Left ventricle myocardium inferior (tissue), 1 donor: ENCODE results near the gene TMEM19. TPM values are rescaled to one million over a fixed set of nuclear protein-coding genes. Genes with fewer than 3 reads are reported as not detected.
"Not testable (repeated sequence)": the region's sequence is repeated elsewhere in the genome, so short reads cannot be mapped to it uniquely, and the experiment has no call there.

ENCODE experiments used
- DNase-seq: peaks from one replicate; pipeline ENCODE4 v3.0.0-alpha.2; 2020
- H3K27ac ChIP-seq: fragments of 200-600 bp; replicated peaks from 2 replicates; pipeline ENCODE4 v1.8.0; 2021
- H3K27me3 ChIP-seq: fragments of 200-600 bp; 2 replicates; pipeline ENCODE4 v1.8.0; 2021; ENCODE audit warnings: low read depth
- H3K36me3 ChIP-seq: fragments of 200-600 bp; 2 replicates; pipeline ENCODE4 v1.8.0; 2021
- H3K4me1 ChIP-seq: fragments of 200-600 bp; 2 replicates; pipeline ENCODE4 v1.8.0; 2021
- H3K4me3 ChIP-seq: fragments of 200-600 bp; 2 replicates; pipeline ENCODE4 v1.8.0; 2021; ENCODE audit warnings: mild to moderate bottlenecking, moderate library complexity
- H3K9me3 ChIP-seq: fragments of 200-600 bp; replicated peaks from 2 replicates; pipeline ENCODE4 v1.8.0; 2021
- CTCF ChIP-seq: fragments of 200-600 bp; IDR thresholded peaks from 2 replicates; pipeline ENCODE4 v1.8.0; 2021; ENCODE audit warnings: antibody characterized with exemption, mild to moderate bottlenecking, borderline replicate concordance
- intact Hi-C: fragments of 100-400 bp; cut with micrococcal nuclease; formaldehyde crosslinking; loops from one replicate; pipeline ENCODE4 v1.11.0; 2022
- total RNA-seq: library from RNA; stranded (reverse); fragmentation: NEBNext Ultra II Directional; extraction: Animal tissue kit (Norgen Biotek cat#: 25700); gene quantifications from one replicate; pipeline ENCODE4 v1.2.1, GENCODE V29; 2021
- donor health status: DM: no; HTN: yes; CAD: no; lungs with severe emphysema.

Gene TMEM19
- total RNA-seq, 1 donor from 2014 or later = 25.1 TPM

- intact Hi-C loops = no loop called here
- H3K27ac ChIP-seq = no peak overlapping the region
These were observed 7.2 kb downstream of the TMEM19 start for GRCh38 chr12:71693126-71693525.

GRCh38 chr12:71693651-71694050 is 7.8 kb downstream of the TMEM19 start:
- H3K9me3 ChIP-seq, H3K27me3 ChIP-seq, H3K4me3 ChIP-seq, DNase-seq, intact Hi-C loops: not testable (repeated sequence)
- H3K27ac ChIP-seq = peak overlapping the region; percentile 72
- H3K36me3 ChIP-seq = peaks cover 25% of the 10 kb centered on the region
- H3K4me1 ChIP-seq = peaks cover 47% of the 10 kb centered on the region

More at GRCh38 chr12:71693126-71693525, 7.2 kb downstream of the TMEM19 start:
- no peak for TF ChIP-seq CTCF
- peaks cover 52% of the 10 kb centered on the region for H3K4me1 ChIP-seq
- H3K4me3 ChIP-seq = no peak overlapping the region
- DNase-seq = no peak
- no peaks in the 10 kb centered on the region for H3K9me3 ChIP-seq
- H3K27me3 ChIP-seq = no peaks in the 10 kb centered on the region
- peaks cover 20% of the 10 kb centered on the region for H3K36me3 ChIP-seq

GRCh38 chr12:71694099-71694820 is 8.4 kb downstream of the TMEM19 start:
- no peaks in the 10 kb centered on the region for H3K9me3 ChIP-seq
- H3K27ac ChIP-seq = peak overlapping the region; percentile 72
- no peak for DNase-seq
- intact Hi-C loops = no loop called here
- H3K27me3 ChIP-seq = no peaks in the 10 kb centered on the region
- peaks cover 41% of the 10 kb centered on the region for H3K4me1 ChIP-seq
- no peak overlapping the region for H3K4me3 ChIP-seq
- no peak for TF ChIP-seq CTCF
- H3K36me3 ChIP-seq = peaks cover 32% of the 10 kb centered on the region

GRCh38 chr12:71695782-71696181 is 9.9 kb downstream of the TMEM19 start:
- peaks cover 47% of the 10 kb centered on the region for H3K36me3 ChIP-seq
- intact Hi-C loops = no loop called here

GRCh38 chr12:71702181-71702580 is 16.3 kb downstream of the TMEM19 start:
- H3K36me3 ChIP-seq = peaks cover 70% of the 10 kb centered on the region

More at GRCh38 chr12:71695782-71696181, 9.9 kb downstream of the TMEM19 start:
- no peak for TF ChIP-seq CTCF
- Histone ChIP-seq H3K27ac (no peak overlapping the region), H3K4me3 (no peak overlapping the region), H3K27me3 (no peaks in the 10 kb centered on the region), H3K4me1 (peaks cover 29% of the 10 kb centered on the region), H3K9me3 (no peaks in the 10 kb centered on the region)
- no peak for DNase-seq

GRCh38 chr12:71702590-71702989 is 16.7 kb downstream of the TMEM19 start:
- intact Hi-C loops = no loop called here
- Histone ChIP-seq H3K4me1 (no peaks in the 10 kb centered on the region), H3K27me3 (no peaks in the 10 kb centered on the region), H3K4me3 (no peak overlapping the region), H3K36me3 (peaks cover 66% of the 10 kb centered on the region), H3K9me3 (no peaks in the 10 kb centered on the region), H3K27ac (no peak overlapping the region)
- no peak for DNase-seq
- TF ChIP-seq CTCF = no peak

More at GRCh38 chr12:71702181-71702580, 16.3 kb downstream of the TMEM19 start:
- H3K9me3 ChIP-seq, H3K27ac ChIP-seq, intact Hi-C loops, H3K4me1 ChIP-seq, H3K4me3 ChIP-seq, H3K27me3 ChIP-seq, DNase-seq: not testable (repeated sequence)
